ENCODE data around the gene UGT1A4.

Gene UGT1A4

DNA sequence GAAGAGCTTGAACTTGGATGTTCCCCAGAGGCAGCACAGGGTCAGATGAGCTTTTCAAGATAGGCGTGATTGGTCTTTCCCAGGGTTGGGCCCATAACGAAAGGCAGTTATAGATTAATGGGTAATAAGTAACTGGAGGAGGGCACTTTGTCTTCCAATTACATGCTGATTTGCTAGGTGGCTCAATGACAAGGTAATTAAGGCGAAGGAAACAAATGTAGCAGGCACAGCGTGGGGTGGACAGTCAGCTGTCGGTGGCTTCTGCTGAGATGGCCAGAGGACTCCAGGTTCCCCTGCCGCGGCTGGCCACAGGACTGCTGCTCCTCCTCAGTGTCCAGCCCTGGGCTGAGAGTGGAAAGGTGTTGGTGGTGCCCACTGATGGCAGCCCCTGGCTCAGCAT lies at the start of gene UGT1A4:
UGT1A4 (plus strand) TSS at position 185 of the 400 bp plus-strand sequence; CDS start at position 270, 85 bp downstream.
- DNase-seq (ENCODE audit: low read depth in 2 of 2): no peak

DNA sequence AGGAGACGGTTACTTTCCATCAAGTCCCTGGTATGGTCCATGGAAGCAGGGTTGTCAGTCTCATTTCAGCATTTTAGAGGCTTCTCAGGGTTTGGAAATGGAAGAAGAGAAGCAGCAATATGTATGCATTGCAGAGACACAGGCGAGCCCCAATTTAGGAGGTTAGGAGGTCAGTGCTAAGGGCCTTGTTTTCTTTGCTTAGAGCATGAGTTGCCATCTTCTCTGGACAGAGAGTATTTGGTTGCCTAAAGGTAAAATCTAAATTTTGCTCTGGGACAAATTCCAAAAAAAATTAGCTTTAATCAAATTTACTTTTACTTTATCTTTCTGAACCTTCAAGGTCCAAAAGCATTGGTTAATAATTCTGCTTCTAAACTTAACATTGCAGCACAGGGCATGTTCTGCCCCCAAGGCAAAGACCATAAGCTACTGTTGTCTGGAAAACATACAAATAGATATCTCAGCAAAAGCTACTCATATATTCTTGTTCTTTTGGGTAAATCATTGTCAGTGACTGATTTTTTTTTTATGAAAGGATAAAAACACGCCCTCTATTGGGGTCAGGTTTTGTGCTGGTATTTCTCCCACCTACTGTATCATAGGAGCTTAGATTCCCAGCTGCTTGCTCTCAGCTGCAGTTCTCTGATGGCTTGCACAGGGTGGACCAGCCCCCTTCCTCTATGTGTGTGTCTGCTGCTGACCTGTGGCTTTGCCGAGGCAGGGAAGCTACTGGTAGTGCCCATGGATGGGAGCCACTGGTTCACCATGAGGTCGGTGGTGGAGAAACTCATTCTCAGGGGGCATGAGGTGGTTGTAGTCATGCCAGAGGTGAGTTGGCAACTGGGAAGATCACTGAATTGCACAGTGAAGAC lies 47.0 kb upstream of the UGT1A4 start, which contains the start of gene UGT1A9:
UGT1A9 (plus strand) TSS at position 609 of the 872 bp plus-strand sequence; CDS start at position 646, 37 bp downstream.
- DNase-seq (ENCODE audit: low read depth in 2 of 2): no peak

DNA sequence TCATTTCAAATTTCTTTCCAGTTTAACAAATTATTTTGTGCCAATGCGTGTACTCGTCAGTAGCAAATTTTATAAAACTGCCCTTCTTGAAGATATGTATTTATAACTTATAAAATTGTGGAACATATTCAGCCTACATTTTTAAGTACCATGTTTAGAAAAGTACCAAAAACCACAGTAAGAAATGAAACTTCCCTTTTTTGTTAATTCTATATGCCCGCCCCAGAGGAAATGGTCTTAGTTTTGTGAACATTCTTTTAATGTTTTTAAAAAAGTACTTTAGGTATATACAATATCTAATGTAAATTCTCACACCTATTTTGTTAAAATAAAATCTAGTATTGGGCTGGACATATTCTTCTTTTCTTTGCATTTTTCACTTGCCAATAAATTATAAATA lies 45.6 kb upstream of the UGT1A4 start:
- no peak for DNase-seq (ENCODE audit: low read depth in 2 of 2)

DNA sequence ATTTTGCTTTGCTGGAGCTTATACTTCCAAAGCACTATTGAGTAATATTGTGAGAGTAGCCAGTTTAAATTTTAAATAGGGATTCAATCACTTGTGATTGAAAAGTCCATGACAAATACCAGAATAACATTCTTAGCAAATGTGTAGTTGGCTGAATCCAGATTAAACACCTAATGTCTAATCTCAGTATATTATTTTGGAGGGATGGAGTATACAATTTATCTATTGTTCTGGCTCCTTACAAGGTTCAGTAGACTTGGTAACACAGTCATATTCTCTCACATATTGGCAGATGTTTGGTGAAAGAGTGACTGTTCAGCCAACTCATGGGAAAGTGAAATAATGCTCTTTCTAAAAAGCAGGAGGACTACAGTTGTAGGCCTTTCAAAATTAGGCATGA lies 44.6 kb upstream of the UGT1A4 start:
- no peak for DNase-seq (ENCODE audit: low read depth in 2 of 2)

DNA sequence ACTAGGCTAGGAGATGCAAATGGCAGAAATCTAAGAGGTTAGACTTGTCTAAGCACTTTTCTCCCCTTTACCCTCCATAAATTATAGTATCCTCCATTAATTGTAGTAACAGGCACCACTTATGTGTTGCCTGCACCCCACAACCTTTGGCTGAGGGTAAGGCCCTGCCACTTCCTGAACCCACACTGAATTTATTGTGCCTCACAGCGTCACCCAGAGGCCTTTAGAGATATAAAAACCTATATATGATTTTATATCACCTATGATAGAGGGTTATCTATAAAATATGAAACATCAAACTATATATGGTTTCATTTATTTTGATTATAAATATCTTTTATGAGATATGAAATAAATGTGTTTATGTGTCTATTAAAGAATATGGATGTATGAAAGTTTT lies 44.2 kb upstream of the UGT1A4 start:
- DNase-seq (ENCODE audit: low read depth in 2 of 2): no peak

DNA sequence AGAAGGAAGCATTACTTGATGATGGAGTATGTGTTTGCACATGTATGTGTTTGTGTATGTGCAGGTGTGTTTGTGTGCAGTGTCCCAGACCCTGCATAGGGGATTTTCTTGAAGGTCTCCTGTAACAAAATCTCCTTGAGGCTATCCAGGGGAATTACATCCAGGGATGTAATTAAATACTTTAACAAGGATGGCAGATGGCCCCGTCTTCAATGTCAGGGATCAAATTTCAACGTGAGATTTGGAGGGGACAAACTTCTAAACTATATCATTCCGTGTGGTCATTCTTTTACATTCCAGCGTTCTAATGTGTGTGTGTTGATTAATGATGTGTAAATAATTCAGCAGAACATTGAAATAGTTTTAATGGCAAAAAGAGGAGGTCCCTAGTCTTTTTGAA lies 43.5 kb upstream of the UGT1A4 start:
- no peak for DNase-seq (ENCODE audit: low read depth in 2 of 2)

DNA sequence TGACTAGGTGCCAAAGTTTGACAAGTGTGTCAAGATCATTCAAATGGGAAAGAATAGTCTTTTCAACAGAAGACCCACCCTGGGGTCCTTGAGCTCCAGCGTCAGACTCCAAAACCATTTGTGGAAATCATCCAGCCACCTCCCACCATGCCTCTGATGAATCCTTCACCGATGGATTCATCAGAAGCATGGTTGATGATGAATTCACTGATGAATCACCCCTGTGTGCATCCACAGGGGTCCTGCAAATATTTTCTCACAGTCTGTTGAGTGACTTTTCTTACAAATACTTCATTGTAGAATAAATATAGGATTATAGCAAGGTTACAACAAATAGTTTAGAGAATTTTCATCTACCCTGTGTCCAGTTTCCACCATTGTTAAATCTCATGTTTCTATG lies 42.5 kb upstream of the UGT1A4 start:
- DNase-seq (ENCODE audit: low read depth in 2 of 2): no peak

DNA sequence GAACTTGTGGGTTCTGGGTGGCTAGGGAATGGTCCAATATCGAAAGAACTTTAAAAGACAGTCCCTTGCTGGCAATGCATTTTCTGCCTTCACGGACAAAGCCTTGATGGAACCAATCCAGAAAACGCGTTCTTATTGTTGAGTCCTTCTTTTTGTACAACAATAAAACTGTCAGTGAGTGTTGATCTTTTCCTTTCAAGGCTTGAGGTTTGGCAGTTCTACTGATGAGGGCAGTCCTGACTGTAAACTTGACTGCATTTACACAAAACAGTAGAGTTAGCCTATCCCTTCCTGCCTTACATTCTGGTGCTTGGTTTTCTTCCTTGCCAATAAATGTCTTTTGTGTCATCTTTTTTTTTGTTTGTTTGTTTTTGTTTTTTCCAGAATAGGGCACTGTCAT lies 39.3 kb upstream of the UGT1A4 start:
- DNase-seq (ENCODE audit: low read depth in 2 of 2): no peak

DNA sequence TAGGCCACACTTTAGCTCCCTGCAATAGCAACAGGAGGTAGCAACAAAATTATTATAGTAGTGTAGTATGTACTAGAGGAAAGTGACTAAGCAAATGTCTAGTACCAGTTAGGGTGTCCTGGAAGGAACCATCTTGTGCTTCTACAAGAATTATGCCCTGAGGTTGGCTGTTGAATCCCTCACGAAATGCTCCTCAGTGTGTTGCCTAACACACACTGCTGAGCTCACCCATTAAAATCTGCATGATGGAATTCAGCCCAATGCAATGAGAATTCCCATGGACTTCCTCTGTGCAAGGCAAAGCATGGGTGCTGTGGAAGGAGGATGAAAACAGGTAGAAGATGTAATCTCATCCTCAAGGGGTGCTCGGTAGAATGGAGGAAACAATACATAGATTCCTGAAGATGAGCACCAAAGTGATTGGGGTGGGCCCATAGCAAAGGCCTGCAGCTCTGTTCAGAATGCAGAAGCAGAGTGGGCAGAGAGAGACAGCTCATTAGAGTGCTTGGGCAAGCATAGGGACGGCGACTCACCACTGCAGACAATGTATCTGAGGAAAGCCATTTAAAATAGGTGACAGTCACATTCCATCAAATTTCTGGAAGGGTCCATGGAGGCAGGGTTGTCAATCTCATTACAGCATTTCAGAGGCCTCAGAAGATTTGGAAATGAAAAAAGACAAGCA lies 38.0 kb upstream of the UGT1A4 start:
- DNase-seq (ENCODE audit: low read depth in 2 of 2): no peak

DNA sequence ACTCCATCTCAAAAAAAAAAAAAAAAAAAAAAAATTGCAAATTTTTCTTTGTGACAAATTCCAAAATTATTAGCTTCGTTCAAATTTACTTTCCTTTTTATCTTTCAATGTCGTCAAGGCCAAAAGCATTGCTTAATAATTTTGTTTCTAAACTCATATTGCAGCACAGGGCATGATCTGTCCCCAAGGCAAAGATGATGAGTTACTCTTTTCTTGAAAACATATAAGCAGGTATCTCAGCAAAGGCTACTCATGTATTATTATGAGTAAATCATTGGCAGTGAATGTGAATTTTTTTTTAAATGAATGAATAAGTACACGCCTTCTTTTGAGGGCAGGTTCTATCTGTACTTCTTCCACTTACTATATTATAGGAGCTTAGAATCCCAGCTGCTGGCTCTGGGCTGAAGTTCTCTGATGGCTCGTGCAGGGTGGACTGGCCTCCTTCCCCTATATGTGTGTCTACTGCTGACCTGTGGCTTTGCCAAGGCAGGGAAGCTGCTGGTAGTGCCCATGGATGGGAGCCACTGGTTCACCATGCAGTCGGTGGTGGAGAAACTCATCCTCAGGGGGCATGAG lies 36.9 kb upstream of the UGT1A4 start, which contains the start of gene UGT1A7:
UGT1A7 (plus strand) TSS at position 381 of the 579 bp plus-strand sequence; CDS start at position 418, 37 bp downstream.
- no peak for DNase-seq (ENCODE audit: low read depth in 2 of 2)

DNA sequence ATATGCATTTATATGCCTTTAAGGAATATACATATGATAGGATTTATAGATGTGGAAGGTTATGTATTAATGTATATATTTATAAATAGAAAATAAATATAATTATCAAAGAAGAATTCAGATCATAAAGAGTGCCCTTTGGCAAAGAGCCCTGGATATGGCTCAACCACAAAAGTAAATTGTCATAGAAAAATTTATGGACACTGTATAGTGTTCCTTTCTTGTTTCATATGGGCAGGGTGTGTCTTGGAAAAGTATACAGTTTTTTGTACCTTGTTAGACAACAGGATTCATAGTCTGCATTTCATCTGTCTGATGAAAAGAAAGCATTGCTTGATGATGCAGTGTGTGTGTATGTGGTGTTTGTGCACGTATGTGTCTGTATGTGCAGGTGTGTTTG lies 33.9 kb upstream of the UGT1A4 start:
- DNase-seq (ENCODE audit: low read depth in 2 of 2): no peak

DNA sequence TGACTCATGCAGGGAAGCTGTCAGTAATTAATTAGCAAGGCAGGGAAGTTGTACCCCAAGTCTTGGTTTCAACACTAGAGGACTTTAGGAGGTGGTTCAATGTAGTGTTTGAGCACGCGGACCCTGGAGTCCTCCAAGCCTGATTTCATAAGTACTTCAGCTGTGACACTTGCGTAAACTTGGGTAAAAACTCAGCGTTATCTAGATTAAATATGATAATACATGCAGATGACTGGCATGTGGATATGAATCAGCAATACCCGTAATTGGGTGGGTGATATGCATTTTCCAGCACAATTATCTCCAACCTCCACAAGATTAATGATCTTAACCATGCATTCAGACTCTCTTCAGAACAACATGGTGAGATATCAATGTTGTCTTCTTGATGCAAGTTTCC lies 31.6 kb upstream of the UGT1A4 start:
- DNase-seq (ENCODE audit: low read depth in 2 of 2): no peak

DNA sequence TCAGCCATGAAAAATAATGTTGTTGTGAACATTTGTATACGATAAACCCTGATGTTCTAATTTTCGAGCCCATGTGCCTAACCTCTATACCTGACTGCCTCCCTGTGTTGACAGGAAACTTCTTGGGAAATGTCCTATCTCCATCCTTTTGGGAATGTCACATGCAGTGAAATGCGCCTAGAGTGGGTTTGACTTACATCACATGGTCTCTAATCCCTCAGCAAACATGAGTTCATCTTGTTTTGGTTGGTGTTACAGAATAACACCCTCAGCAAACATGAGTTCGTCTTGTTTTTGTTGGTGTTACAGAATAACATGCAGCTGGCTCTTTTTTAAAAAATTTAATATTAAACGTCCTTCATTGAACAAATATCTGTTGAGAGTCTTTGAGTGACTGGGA lies 30.2 kb upstream of the UGT1A4 start:
- DNase-seq (ENCODE audit: low read depth in 2 of 2): no peak

DNA sequence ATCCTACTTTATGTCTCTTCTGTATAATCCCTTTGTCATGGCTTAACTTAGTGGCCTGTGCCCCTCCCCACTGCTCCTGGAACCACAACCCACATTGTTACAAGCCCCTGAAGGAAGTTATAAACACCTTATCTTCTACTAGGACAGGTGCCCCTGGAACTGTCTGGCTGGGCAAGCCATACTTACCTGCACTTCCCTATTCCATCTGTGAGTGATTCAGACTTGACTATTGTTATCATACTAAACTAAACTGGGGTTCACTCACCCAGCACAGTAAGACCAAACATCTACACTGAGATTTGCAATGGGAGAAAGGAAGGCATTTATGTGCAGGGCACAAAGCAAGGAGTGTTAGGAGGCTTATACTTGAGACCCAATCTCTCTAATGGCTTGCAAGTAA lies 29.5 kb upstream of the UGT1A4 start:
- DNase-seq (ENCODE audit: low read depth in 2 of 2): no peak

DNA sequence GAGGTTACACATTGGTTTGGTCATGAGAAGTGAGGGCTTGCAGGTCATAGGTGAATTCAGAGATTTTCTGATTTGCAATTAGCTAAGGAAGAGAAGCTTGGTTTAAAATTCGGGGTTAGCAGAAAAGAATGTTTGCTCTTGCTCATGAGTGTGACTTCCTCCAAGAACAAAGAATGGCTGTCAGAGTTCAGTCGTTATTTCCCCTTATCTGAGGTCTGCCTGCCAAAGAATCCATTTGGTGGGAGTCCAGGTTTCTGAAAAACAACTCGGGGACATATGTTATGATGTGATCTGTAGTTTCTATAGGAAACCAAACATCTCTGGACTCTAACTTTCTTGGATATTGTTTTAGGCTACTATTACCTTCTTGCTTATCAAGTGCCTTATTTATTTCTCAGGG lies 29.0 kb upstream of the UGT1A4 start:
- DNase-seq (ENCODE audit: low read depth in 2 of 2): no peak

DNA sequence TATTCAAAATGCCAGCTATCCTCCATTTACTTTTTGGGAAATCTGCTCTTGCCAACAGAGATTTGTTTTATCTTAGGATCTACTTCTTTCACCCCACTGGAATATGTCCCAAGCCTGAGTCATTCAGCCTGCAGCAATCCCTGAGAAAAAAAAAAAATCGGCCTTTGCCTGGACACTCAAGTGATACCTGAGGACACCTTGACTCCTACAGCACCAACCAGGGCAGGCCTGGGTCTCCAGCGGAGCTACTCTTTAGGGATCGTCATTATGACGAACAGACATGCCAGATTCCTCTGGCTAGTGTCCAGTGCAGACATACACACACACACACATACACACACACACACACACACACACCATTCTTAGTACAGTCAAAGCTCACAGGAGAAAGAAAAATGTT lies 28.1 kb upstream of the UGT1A4 start:
- DNase-seq (ENCODE audit: low read depth in 2 of 2): no peak

DNA sequence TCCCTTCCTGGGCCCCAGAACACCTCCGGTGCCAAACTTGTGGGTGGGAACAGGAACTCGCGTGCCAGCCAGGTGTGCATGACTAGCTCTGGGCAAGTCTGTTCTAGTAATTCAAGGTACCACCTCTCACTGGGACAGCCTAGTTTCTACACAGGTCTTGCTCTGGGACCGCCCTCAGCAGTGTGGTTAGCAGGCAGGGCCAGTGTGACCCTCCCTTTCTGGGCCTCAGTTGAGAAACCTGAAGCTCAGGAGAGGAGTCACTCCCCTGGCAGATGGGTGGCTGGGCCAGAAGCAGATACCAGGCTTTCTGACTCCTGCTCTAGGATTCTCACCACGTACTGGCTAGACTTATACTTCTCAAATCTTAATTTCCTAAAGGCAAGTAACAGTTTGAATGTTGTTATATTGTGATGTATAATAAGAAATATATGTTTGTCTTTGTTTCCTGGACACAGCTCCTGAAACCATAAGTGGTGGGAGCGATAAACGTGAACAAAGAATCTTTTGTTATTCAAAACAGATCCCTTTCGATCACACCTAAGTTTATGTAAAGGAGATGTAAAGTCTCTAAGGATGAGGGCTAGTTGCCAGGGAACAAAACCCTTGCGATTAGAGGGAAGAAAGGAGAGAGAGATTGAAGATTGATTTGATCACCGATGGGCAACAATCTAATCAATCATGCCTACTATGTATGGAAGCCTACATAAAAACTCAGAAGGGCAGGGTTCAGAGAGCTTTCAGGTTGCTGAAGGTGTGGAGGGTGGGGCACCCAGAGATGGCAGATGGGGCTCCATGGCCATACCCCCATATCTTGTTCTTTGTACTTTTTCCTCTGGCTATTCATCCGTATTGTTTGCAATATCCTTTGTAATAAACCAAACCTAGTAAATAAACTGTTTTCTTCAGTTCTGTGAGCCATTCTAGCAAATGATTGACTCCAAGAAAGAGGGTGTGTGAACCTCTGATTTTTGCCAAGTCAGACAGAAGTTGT lies 26.8 kb upstream of the UGT1A4 start:
- DNase-seq (ENCODE audit: low read depth in 2 of 2): no peak

DNA sequence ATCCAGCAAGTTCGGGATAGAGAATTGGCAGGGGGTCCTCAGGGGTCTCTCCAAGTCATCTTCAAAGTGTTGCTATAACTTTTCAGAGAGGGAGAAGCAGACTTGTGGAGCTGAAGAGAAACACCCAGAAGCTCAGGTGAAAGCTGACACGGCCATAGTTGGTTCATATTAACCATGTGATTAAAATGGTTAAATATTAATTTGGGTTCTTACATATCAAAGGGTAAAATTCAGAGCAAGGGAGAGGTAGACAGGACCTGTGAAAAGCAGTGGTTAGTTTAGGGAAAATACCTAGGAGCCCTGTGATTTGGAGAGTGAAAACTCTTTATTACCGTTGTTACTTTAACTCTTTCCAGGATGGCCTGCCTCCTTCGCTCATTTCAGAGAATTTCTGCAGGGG lies 25.9 kb upstream of the UGT1A4 start, which contains the start of gene UGT1A6:
UGT1A6 (plus strand) TSS at position 243 of the 400 bp plus-strand sequence; CDS start at position 358, 115 bp downstream.
- no peak for DNase-seq (ENCODE audit: low read depth in 2 of 2)

DNA sequence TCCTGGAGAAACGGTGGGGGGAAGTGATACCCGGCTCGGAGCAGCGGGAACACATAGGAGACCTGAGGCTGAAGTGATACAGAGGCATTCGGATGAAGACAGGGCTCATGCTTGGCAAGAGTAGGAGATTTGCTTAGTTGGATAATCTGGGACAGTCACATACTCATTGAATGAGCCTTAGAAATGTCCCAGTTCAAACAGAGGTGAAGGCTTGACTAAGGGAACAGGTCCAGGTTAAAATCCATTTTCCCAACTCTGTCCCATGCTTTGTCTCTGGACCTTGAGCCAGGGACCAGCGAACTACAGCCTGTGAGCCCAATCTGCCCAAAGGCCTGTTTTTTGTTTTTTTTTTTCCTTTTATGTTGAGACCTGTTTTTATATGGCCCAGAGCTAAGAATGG lies 24.6 kb upstream of the UGT1A4 start:
- no peak for DNase-seq (ENCODE audit: low read depth in 2 of 2)

DNA sequence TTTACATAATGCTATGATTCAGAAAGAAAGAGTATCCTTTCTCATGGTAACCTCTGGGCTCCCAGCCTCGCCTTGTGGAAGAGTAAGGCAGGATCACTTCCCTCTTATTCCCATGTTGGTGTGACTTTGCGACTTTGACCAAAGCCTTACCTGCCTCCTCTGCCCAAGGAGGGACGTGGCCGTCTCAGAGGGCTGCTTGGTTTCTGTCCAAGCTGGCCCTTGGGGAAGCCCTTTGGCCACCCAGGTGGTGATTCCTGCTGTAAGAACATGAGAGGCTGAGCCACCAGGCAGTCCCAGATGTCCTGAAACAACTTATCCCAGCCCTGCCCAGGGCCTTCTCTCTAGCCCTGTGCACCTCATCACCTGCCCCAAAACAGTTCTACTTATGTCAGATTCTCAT lies 19.8 kb upstream of the UGT1A4 start:
- no peak for DNase-seq (ENCODE audit: low read depth in 2 of 2)

DNA sequence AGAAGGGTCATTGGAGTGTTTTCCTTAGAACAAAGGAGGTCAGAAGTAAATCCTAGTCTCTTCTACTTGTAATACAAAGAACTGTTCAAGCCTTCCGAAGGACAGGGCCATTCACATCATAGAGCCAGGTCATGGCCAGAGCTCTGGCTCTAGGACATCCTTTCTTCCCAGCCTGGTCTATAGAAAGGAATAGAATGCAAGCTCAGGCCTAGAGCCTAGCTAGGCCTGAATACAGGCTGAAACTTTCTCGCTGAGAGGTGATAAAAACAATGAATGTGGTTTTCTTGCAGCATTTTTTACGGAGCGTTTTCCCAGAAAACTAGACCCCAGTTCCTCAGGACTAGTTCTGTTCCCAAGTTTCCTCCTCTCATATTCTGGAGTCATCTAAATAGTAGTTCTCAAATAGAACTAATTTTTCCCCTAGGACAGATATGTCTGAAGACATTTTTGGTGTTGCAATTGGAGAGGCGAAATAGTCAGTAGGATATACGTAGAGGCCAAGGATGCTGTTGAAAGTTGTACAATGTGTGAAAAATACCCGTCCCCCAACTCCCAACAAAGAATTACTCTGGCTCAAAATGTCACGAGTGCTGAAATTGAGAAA lies 19.0 kb upstream of the UGT1A4 start:
- no peak for DNase-seq (ENCODE audit: low read depth in 2 of 2)
